GM21447 (cell line): ENCODE results near the gene ARHGAP26.

ENCODE experiments used
- ATAC-seq: cut with Tn5 transposase; IDR thresholded peaks from one replicate; pipeline ENCODE4 v1.9.1; 2021; ENCODE audit not compliant: unreplicated experiment

ARHGAP26 gene

DNA sequence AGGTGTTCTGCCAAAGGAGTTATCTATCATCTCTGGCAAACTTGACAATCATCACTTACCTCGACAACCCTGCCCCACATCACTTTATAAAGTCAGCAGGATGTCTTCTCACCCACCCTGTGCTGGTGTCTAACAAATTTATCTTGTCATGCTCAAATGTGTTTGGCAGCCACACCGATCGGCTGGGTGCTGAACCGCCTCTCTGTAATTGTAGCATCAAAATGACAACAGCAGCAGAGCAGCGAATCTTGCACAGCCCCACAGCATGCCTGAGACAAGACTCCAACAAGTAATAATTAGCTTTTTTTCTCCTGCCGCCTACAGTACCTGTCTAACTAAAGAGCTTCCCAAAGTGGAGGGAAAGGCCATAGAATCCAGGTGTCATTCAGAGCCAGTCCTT is 457.1 kb downstream of the ARHGAP26 start:
- no peak for ATAC-seq

DNA sequence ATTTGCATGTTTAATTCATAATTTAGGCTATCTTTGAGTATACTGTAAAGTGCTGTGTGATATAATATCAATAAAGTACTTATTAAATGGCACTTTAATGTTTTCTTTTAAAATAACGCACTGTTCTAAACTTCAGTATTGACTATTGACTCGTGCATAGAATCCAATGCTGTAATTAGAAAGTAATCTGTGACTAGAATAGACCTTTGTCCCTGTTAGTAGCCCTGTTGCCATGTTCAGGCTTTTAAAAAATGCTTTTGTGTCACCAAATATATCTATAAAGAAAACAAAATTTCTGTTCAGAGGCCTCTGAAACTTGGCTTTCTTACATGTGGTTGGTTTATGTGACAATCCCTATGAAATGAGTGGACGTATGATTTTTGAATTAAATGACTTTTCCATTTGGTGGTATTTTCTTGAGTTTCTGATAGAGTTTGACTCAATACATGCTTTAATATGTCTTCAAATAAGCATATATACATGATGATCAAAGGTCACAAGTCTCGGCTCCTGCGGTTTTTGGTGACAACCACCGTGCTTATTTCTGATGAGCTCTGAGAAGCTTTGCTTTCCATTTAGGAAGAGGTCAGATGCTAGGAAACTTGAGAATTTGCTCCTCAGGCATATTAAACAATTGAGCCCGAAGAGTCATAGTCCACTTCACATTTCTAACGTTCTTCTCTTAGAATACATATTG is 458.6 kb downstream of the ARHGAP26 start:
- no peak for ATAC-seq

DNA sequence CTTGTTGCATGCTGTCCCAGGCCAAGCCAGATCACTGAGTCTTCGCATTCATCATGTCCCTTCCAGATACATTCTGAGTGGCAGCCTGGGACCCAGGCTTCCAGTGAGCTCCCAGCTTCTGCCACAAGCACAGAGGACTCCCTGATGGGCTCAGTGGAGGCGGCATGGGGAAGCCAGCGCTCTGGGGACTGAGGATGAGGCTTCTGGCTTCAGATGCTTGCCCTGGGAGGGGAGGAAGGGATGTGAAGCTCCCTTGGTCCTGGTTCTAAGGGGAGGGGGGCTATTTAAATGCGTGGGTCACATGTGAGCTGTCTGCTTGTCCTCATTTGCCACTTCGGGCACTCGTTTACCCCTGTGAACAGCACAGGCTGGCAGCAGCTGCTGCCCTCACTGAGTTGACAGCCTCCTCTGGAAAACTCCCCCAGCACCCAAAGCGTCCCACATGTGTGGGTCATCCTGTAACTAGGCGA is 459.3 kb downstream of the ARHGAP26 start:
- peak; percentile 42 for ATAC-seq

DNA sequence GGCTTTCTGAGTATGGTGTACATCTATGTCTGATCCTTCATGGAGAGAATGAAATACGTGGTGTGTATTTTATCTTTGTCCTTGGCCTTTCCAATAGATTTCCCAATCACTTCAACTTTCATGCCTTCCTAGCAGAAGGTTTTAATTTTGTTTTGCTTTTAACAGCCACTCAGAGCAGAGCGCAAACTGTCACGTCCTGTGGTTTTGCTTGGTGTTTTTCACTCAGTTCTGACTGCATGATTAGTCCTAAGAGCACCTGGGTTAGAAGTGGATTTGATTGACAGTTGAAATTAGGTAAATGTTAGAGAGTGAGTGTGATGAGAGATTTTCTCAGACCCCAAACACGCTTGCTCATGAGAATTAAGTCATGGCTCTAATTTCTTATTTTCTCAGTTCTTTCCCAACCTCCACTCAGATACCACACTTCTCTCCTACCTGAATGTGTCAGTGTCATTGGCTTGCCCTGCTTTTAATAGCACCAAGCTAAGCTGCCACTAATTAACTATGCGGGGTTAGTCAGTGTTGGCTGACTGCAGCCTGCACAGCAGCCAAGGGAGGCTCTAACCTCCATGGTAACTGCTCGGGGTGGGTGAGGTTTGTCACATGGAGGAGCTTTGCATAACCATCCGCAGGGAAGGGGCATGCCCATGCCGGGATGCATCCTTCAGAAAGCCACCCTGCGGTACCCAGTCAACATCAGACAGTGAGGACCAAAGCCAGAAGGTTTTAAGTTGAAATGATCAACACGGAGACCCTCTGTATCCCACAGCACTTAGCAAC is 459.9 kb downstream of the ARHGAP26 start:
- ATAC-seq: peak; percentile 89

DNA sequence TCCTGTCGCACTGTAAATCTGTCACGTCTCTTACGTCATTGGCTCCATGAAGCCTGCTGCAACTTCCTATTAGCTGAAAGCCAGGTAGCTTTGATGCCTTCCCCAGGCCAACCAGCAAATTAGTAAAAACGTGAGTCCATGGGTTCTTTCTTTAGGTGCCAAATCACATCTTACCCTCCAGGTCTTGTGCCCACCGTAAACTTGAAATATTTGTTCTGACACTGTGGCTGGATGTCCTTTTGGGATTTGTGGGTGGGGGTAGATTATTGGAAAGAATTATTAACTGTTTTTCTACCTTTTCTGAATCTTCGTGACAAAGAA is 460.5 kb downstream of the ARHGAP26 start:
- no peak for ATAC-seq

DNA sequence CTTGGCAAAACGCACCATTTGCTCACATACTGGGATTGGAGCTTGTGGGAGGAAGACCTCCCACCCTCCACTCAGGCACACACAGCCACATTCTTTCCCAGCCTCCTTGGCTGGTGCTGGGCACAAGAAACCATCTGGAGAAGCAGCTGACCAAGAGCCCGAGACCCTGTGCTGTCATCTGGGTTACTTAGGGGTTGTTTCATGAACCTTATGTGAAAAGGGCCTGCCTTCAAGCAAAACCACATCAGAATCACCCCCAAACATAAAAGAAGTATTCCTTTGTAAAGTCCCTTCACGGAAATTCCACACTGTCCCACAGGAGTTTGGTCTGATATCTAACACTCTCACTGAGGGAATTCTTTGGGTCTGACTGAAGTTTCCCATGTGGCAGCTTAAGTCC is 461.2 kb downstream of the ARHGAP26 start:
- no peak for ATAC-seq

DNA sequence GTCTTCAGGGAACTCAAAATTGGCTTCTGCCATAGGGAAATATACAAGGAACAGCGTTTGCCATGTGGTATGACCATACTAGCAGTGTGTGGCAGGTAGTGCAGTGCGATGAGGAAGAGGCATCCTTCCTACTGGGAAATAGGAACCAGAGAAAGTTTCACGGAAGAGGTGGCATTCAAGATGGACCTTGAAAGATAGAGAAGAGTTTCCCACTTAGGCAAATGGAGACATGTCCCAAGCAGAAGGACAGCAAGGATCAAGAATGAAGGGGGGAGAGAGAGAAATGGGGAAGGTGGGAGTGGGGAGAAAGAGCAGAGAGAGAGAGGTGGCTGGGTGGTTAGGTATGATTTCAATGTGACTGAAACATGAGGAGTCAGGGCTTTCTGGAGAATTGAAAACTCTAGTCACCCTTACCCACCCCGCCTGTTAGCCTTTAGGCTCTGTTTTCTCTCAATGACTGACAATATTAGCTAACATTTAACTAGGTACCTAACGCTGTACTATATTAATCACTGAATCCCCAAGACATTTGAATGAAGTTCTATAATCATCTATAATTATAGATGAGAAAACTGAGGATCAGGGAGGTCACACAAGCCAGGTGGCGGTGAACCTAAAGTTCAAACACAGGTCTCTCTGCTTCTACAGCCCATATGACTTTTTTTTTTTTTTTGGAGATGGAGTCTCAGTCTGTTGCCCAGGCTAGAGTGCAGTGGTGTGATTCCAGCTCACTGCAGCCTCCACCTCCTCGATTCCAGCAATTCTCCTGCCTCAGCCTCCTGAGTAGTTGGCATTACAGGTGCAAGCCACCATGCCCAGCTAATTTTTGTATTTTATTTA is 462.0 kb downstream of the ARHGAP26 start:
- ATAC-seq: no peak

DNA sequence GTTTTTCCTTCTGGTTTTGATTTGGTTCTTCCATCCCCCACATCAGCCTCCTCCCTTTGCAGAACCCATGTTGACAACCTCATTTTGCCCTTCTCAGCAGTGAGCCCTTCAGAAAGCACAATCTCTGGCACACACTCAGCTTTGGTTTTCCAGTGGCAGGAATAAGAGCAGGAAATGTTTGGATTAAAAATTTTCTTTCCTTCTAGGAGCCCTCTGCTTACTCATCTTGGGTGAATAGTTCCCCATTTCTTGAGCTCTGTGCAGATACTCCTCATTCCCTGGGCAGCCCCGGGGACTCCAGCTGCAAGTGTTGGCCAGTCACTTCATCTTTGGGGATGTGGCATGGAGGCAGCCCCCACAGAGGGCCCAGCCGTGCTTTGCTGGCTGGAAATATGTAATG is 462.9 kb downstream of the ARHGAP26 start:
- no peak for ATAC-seq

DNA sequence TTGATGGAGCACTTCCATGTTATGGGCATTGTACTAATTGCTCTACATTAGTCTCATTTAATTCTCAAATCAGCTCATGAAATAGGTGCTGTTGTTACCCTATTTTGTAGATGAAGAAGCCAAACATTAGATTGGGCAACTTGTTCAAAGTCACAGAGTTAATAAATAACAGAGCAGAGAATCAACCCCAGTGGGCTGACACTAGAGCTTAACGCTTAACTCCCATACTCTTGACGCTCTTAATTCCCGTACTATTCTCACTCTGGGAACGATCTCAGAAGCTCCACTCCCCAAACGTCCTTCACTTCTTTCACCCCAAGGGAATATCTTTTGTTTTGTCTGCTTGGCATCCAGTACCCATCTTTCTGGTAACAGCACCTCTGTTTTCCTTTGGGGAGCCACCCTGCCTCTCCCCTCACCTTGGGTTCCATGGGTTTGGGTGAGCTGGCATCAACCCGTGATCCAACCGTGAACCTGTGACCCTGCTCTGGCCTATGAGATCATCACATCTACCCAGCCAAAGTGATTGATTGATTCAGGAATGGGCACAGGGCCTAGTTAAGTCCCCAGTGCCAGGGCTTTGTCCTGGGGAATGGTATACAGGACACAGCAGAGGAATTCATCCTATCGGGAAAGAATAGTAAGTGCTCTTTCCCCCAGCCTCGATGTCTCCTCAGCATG is 464.1 kb downstream of the ARHGAP26 start:
- ATAC-seq: no peak

DNA sequence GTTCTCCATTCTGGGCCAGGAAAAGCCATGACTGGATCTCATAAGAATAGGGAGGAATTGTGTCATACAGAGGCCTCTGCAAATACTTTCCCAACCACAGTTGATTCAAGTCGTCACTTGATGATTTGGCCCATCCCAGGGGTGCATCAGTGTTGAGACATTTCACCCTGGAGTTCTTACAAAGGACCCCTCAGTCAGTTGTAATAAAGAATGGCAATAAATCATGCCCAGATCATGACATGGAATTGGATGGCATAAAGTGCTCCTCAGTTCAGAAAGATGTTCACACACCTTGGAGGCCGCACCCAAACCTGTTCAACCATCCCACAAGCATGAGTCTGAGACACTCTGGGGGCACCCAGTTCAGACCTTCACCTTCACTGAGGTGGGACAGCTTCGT is 465.2 kb downstream of the ARHGAP26 start:
- no peak for ATAC-seq

DNA sequence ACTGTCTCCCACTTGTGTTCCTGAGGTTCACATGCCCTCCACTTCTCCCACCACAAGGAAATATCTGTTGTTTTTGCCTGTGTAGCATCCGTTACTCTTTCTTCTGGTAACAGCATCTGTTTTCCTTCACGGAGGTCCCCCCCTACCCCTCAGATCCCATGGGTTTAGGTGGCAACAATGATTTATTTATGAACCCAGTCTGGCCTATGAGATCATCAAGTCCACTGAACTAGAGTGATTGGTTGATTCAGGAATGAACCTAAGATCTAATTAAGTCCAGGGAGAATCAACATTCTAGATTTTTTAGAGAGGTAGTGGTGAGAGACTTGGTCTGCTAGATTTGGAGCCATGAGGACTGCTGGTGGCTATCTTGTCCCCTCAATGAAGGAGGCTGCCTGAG is 466.5 kb downstream of the ARHGAP26 start:
- ATAC-seq: no peak

DNA sequence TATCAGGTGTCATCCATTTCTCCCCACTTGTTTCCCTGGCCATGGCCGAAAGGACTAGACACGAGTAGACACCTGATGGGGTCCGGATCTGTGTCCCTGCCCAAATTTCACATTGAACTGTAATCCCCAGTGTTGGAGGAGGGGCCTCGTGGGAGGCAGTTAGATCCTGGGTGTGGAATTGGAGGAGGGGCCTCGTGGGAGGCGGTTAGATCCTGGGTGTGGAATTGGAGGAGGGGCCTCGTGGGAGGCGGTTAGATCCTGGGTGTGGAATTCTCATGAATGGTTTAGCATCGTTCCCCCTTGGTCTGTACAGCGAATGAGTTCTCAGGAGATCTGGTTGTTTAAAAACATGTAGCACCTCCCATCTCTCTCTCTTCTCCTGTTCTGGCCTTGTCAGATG is 467.5 kb downstream of the ARHGAP26 start:
- no peak for ATAC-seq

DNA sequence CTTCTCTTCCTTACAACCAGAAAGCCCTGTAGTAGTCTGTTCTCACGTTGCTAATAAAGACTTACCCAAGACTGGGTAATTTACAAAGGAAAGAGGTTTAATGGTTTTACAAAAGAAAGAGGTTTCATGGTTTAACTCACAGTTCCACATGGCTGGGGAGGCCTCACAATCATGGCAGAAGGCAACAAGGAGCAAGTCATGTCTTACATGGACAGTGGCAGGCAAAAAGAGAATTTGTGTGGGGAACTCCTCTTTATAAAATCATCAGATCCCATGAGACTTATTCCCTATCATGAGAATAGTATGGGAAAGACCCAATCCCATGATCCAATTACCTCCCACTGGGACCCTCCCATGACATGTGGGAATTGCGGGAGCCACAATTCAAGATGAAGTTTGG is 468.4 kb downstream of the ARHGAP26 start:
- no peak for ATAC-seq

DNA sequence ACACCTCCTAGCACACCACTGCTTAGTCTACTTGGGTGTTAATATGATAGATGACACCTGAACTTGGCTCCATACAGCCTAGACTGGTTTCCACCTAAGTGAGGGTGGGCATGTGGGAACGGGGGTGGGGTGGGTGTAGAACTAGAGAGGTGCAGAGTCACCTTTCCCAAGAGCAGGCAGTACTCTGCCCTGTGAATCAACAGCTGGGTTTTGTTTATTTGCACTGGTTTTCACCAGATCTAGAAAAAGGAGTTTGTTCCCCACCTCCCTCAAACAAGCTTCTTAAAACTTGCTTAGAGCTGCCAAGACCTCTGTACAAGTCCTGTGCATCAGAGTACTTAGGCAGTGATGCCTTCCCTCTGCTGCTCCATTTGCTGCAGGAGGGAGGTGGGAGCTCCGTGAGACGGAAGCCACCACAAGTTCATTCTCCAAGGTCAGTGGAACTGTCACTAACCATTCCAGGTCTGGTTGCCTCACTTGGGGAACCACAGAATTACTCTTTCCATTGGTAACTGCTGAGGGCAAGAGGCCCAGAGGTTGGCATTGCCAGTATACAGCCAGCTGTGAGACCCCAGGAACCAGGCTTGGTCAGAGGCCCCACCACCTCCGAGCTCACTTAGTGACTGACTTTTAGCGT is 469.8 kb downstream of the ARHGAP26 start:
- no peak for ATAC-seq

DNA sequence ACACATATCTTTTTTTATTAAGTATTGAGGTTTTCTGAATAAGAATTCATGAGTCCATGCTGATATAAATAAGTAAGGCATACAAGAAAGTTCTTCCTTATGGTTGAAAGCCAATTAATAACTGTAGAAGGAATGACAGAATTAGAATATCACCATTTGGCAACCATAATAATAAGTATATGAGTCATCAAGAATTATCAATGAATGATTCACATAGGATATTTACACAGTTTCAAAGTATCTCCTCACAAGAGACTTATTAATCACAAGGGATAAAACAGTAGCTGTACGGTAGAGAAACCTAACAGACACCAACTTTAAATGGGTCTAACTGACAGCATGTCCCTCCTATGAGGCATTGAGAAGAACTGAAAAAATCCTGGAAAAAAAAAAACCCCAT is 471.7 kb downstream of the ARHGAP26 start:
- no peak for ATAC-seq

DNA sequence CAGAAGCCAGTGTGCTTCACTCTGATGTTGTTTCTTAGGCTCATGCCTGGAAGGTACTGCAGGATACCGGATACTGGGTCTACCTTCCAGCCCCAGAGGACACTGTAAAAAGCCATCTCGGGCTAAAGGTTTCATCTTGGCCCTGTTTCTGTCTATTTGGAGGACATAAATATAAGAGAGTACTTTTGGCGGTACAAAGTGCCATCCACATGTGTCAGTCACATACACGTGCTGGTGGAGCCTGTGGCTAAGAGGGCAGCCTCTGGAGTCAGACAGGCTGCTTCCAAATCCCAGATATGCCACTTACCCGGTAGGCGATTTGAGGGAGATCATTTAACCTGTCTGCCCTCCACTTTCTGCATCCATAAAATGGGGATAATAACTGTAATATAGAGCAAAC is 472.9 kb downstream of the ARHGAP26 start:
- ATAC-seq: no peak

DNA sequence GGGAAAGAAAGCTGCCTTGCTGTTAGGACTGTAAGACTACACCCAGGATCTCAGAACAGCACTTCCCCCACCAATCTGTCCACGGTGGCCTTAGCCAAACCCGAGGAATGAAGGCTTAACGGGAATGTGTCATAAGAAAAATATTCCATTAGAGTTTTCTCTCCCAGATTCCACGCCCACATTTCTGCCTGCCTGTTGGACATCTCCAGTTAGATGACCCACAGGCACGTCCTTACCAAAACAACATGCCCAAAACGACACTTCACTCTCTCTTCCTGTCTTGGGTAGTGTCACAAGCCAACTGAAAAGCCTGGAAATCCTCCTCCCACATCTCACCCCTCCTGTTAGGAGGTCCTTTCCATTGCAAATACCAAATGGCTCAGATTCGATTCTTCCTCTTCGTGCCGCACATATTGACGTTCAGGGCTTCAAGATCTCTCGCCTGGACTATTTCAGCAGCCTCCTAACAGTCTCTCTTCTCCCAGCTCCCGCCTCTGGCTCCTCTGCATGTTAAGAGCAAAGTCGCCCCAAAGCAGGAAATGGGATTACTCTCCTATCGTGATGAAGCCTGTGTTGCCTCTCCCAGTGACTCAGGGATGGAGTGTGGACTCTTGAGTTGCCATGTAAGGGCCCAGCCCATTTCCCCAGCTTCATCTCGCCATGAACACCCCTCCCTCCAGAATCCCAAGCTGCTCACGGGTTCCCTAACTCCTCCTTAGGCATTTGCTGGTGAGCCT is 474.0 kb downstream of the ARHGAP26 start:
- no peak for ATAC-seq

DNA sequence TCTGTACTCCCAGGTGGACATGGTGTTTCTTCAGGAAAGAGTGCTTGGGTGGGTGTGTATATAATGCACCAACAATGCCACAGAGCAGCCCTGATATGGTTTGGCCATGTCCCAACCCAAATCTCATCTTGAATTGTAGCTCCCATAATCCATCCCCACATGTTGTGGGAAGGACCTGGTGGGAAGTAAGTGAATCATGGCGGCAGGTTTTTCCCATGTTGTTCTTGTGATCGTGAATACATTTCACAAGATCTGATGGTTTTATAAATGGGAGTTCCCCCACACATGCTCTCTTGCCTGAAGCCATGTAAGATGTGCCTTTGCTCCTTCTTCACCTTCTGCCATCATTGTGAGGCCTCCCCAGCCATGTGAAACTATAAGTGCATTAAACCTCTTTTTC is 474.8 kb downstream of the ARHGAP26 start:
- ATAC-seq: no peak

DNA sequence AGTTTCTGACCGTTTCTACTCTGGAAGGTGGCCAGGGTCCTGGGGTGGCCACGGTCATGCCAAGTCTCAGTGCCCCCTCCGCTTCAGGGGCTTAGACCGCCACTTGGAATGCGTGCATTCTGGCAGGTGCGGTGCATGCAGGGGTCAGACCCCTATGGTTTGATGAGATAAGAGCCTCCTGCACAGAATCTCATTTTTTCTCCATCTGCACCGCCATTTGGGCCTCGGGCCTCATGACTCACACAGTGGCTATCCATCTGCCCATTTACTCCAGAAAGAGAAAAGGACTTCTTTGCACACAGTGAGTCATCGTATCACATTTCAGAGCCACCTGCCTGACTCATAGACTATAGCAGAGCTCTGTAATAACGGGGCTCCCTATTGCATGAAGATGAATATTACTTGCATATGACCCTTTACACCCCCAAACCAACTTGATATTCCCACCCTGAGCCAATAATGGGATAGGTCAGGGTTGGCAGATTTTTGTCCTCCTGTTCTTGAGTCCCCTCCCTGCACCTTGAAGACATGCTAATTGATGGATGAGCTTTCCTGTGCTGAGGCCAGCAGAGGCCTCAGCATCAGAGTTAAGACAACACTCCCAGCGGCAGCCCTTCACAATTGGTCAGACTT is 475.9 kb downstream of the ARHGAP26 start:
- no peak for ATAC-seq
